Pancreas (tissue), 10 donors: ENCODE results near the gene CSF3. TPM values are rescaled to one million over a fixed set of nuclear protein-coding genes. Genes with fewer than 3 reads are reported as not detected.

Source experiments
- ATAC-seq, 4 donors: fragments of 200-7000 bp; cut with Tn5 transposase; one replicate each; pipeline versions ENCODE4 v1.8.0 to v1.9.1; 2020; ENCODE audit warnings: mild to moderate bottlenecking in 4 of 4, moderate library complexity in 4 of 4
- DNase-seq, 6 donors: peaks; one replicate each; pipeline ENCODE4 v3.0.0-alpha.2; 2020
- FAIRE-seq: peaks from 2 replicates; lab custom pipeline; 2012; peaks lifted over from hg19 to GRCh38; lab: Jason Lieb, UNC
- H3K27ac ChIP-seq, 4 donors: fragments of 200-600 bp; sonication (generic); 1 replicate in 3 of 4; 2 replicates in 1 of 4; pipeline versions ENCODE4 v1.5.0 to v1.8.0; 2020
- H3K27me3 ChIP-seq, 4 donors: fragments of 200-600 bp; one replicate each; pipeline ENCODE4 v1.8.0; 2021
- H3K36me3 ChIP-seq, 3 donors: fragments of 200-600 bp; sonication (generic) in 1 of 3; one replicate each; pipeline versions ENCODE4 v1.5.0 to v1.8.0; 2020 to 2021
- H3K4me1 ChIP-seq, 3 donors: fragments of 200-600 bp; one replicate each; pipeline ENCODE4 v1.8.0; 2021
- H3K4me3 ChIP-seq, 4 donors: fragments of 200-600 bp; sonication (generic) in 2 of 4; one replicate each; pipeline versions ENCODE4 v1.5.0 to v1.8.0; 2020 to 2021
- H3K9me3 ChIP-seq, 4 donors: fragments of 200-600 bp; one replicate each; pipeline ENCODE4 v1.8.0; 2021
- CTCF ChIP-seq, 4 donors: fragments of 200-600 bp; sonication (generic) in 3 of 4; IDR thresholded peaks; one replicate each; pipeline versions ENCODE4 v1.5.0 to v1.8.0; 2021; ENCODE audit warnings: antibody characterized with exemption in 4 of 4
- WGBS, 2 donors: extraction: QIAGEN DNeasy Blood & Tissue Kit; methylation state at CpG; one replicate each; pipeline ENCODE4 v1.1.7; 2013; 5-methylcytosine and 5-hydroxymethylcytosine counted together
- intact Hi-C, 3 donors: fragments of 100-400 bp; cut with DNase I; formaldehyde crosslinking; loops; one replicate each; pipeline versions ENCODE4 v1.11.1 to v1.14.2; 2022
- polyA plus RNA-seq, 2 donors: library from polyadenylated mRNA; stranded (reverse); fragments of 200-250 nt; gene quantifications; one replicate each; pipeline ENCODE4 v1.2.3, GENCODE V29; 2013
- total RNA-seq, 6 donors: library from RNA; stranded (reverse); fragmentation: NEBNext Ultra II Directional in 4 of 6; extraction: Animal tissue kit (Norgen Biotek cat#: 25700) in 4 of 6; gene quantifications; one replicate each; pipeline versions ENCODE4 v1.2.1 to v1.2.4, GENCODE V29; 2021 to 2023
- donor health status: healthy with polysubstance abuse.
- donor health status: DM: no; HTN: no; CAD: no; lungs with moderate emphysema.
- donor health status: DM: no; HTN: no; CAD: no.
- donor health status: control.
- donor health status: control.
- donor health status: Bipolar disorder and iron deficiency.
- donor health status: DM: yes; HTN: yes; CAD: no.
- donor health status: DM: no; HTN: no; CAD: no.
- donor health status: DM: no; HTN: no; CAD: no.
- donor health status: DM: yes; HTN: yes; CAD: no.

CSF3 gene
- total RNA-seq (under 1 TPM in 2 of 6 donors, not detected in 4; 0.16 to 0.20 TPM), polyA plus RNA-seq (1 to 10 TPM in 1 of 2 donors, under 1 TPM in 1; 0.27 to 3.5 TPM)

GRCh38 chr17:40015005-40015997, at the start of gene CSF3:
Gene CSF3, plus strand, starts transcription at chr17:40015440. Its CDS starts 35 bp downstream, at chr17:40015475.
- TF ChIP-seq CTCF (IDR thresholded peaks at IDR 0.05): no peak
- no peaks in the 10 kb centered on the region for H3K27me3 ChIP-seq
- H3K36me3 ChIP-seq: no peaks in the 10 kb centered on the region
- FAIRE-seq (no peak), DNase-seq (peak in 1 of 6 donors; percentile 73), ATAC-seq (peak; percentile 35 to 55 (median 51))
- 44 to 49% methylated on average over 20 of the region's 20 CpGs for WGBS, 2 donors
- peak within 1 kb of the TSS in 1 of 4 donors; percentile 0 for H3K4me3 ChIP-seq
- H3K9me3 ChIP-seq: no peaks in the 10 kb centered on the region
- peaks cover 0 to 11% (median 11%) of the 10 kb centered on the region in 3 donors for H3K4me1 ChIP-seq
- intact Hi-C loops: no loop called here
- peak within 1 kb of the TSS in 1 of 4 donors; percentile 11 for H3K27ac ChIP-seq

GRCh38 chr17:39966771-39967170, 48.5 kb upstream of the CSF3 start:
- ATAC-seq (no peak), DNase-seq (no peak), FAIRE-seq (no peak)
- WGBS, 2 donors: 63 to 71% methylated on average over 6 of the region's 6 CpGs
- Histone ChIP-seq H3K27ac (no peak overlapping the region), H3K27me3 (no peaks in the 10 kb centered on the region), H3K4me3 (no peak overlapping the region), H3K9me3 (no peaks in the 10 kb centered on the region), H3K4me1 (no peaks in the 10 kb centered on the region), H3K36me3 (no peaks in the 10 kb centered on the region)
- no peak for TF ChIP-seq CTCF (IDR thresholded peaks at IDR 0.05)
- intact Hi-C loops: no loop called here

GRCh38 chr17:39968761-39969160, 46.5 kb upstream of the CSF3 start:
- no peak for ATAC-seq
- TF ChIP-seq CTCF (IDR thresholded peaks at IDR 0.05): no peak
- WGBS, 2 donors: 69 to 79% methylated on average over 2 of the region's 2 CpGs
- Histone ChIP-seq H3K36me3 (no peaks in the 10 kb centered on the region), H3K27ac (no peak overlapping the region), H3K4me1 (no peaks in the 10 kb centered on the region), H3K9me3 (no peaks in the 10 kb centered on the region), H3K27me3 (no peaks in the 10 kb centered on the region), H3K4me3 (no peak overlapping the region)
- no peak for FAIRE-seq
- intact Hi-C loops: no loop called here
- DNase-seq: no peak

GRCh38 chr17:39969375-39969774, 45.9 kb upstream of the CSF3 start:
- Histone ChIP-seq H3K27me3 (no peaks in the 10 kb centered on the region), H3K27ac (no peak overlapping the region), H3K4me1 (no peaks in the 10 kb centered on the region), H3K9me3 (no peaks in the 10 kb centered on the region), H3K4me3 (no peak overlapping the region), H3K36me3 (no peaks in the 10 kb centered on the region)
- no peak for FAIRE-seq
- no peak for TF ChIP-seq CTCF (IDR thresholded peaks at IDR 0.05)
- intact Hi-C loops: no loop called here
- no peak for DNase-seq
- ATAC-seq: no peak
- WGBS, 2 donors: 73 to 84% methylated on average over 6 of the region's 6 CpGs
